Stimulated activated CD8-positive, alpha-beta memory T cell treated with anti-CD3 and anti-CD28 coated beads, Interleukin-7, amount 100 ng/mL, for 24 hours (primary cell): Measurements from ENCODE around the gene CYP4B1.

Source experiments
- DNase-seq: peaks from one replicate; pipeline ENCODE4 v3.0.0-alpha.2; 2020; ENCODE audit warnings: low read depth

The CYP4B1 gene

DNA sequence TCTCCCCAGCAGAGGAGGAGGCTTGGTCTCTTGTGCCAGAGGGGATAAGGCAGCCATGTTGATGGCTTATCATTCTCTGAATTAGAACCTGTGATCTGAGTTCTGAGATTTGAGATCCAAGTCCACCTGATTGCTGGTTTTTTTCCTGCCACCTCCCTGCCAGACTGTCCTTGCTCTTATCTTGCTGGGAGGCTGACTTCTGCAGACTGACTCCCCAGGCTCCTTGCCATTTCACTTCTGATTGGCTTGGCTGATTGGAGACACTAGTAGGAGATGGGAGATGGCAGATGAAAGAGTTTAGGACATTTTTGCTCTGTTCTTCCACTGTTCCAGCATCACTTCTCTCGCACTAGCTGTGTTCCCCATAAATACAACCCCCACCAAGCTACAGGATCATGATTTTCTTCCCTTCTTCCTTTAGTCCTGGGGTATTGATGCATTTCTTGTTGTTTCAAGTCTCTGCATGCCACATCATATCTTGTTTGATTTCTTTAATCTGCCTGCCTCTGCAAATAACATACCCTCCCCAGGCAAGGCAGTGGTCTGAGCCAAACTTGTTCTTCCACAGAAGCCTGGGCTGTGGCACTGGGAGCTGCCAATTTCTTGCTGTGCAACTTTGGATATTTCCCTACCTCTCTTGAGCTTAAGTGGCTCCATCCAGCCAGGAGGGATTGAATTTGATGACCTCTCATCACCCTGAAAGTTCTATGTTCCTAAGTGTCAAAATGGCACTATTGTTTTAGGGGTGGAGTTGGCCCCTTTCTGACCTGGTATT is 963 bp upstream of the CYP4B1 start:
- DNase-seq = no peak

DNA sequence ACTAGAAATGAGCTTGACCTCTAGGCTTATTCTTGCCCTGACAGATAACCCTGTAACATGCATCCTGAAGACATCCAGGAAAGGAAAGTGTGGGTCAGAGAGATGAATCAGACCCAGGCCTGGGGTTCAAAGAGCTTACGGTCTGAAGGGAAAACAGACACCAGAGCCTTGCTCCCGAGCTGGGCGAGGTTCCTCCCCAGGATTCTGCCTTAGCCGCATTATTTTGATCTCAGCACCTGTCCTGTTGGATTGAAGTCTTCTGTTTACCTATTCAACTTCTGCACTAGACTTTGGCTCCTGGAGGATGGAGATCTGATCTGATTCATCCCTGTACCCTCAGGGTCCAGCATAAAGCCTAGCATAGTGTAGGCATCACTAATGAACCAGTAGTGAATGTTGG is 1.9 kb downstream of the CYP4B1 start:
- no peak for DNase-seq

DNA sequence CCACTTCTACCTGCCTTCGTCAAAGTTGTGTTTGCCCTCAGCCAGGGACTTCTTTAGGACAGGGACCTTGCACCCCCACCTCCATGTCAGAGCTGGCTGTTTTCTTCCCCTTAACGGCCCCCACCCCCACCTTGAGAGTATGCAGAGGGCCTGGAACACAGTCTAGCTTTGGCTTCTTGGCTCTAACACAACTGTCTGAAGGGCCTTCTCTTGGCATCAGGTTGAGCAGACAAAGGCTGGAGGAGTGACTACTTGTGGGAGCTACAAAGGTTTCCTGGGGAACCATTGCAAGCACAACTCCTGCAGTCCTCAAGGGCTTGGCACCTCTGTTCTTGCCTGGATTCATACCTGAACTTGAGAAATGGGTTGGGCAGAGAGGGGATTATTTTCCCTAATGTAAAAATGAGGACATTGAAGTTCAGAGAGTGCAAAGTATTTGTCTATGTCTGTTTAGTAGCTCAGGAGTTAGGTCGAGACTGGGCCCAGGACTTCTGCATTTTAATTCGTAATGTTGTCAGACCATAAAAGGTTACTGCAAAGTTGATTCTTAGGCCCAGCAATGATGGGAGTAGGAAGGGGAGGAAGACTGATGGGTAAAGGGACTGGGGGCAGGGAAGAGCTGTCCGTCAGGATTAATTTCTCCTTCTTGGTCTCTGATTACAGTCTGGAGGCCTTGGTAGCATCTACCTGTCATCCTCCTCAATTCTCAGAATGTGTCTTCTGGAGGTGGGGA is 2.6 kb downstream of the CYP4B1 start:
- DNase-seq = no peak

DNA sequence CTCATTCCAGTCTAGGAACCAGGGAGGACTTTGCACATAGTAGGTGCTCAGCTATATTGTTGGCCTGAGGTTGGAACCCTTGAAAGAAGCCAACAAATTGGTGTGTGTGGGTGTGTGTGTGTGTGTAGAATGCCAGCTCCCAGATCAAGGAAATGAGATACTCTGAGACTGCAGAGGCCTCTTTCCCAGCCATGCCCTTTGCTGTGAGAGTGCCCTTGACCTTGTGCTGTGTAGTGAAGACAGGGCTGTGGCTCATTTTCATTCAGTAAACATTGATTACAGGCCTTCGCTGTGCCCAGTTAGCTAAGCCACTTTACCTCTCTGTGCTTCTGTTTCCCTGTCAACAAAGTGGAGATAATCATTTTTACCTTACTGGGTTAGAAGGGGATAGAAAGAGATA is 3.2 kb downstream of the CYP4B1 start:
- DNase-seq = no peak

DNA sequence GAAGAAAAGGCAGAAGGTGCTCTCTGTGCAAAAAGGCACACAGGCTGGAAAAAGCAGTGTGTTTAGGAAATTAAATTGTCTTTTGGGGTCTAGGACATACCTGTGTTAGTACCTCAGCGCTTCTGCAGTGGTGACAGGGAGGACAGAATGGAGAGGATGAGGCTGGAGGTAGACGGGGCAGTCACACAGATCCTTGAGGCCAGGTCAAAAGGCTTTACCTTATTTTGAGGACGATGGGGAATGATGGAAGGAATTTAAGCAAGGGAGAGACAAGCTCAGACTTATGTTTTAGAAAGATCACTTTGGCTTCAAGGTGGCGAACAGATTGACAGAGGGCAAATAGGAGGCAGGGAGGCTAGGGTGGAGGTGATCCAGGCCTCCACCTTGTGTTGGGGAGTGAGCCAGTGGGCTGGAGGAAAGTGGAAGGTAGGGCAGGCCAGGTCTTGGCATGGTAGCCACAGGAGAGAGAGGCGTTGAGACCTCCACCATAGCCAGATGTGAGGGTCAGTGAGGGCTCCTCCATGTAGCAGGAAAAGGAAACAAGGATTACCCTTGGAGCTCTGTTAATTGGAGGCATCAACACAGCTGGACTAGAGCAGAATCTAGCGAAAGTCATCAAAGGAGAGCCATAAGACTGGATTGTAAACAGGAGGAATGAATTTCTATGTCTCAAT is 4.2 kb downstream of the CYP4B1 start:
- no peak for DNase-seq

DNA sequence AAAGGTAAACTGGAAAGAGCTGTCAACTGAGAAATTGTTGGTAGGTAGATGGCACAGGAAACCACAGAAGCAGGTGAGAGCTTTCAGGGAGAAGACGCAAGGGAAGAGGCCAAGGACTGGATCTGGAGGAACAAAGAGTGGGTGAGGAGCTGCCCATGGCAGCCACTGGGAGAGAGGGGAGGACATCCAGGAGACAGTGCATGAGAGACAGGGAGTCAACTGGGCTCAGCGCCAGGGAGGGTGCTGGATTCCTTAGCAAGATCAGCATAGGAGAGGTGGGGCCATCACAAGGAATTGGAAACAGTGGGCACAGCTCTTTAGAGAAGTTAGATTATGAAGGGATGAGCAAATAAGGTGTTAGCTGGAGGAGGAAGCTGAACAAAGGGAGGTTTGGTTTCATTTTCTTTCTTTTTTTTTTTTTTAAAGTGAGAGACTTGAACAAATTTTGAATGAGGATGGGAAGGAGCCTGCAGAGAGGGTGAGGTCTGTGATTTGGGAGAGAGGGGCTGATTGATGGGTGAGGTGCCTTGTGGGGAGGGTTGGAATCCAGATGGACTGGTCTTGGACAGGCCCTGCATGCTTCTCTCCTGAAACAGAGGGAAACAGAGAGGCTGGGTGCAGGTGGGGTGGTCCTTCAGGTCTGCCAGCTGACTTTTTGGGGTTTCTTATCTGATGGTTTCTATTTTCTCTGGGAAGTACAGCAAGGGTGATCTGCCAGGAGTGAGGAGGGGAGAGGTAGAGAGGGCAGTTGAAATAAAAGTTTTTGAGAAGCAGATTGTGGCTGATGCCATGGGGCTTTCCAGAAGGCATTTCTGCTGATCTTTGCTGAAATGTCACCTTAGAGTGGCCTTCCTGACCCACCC is 5.4 kb downstream of the CYP4B1 start:
- DNase-seq = no peak

DNA sequence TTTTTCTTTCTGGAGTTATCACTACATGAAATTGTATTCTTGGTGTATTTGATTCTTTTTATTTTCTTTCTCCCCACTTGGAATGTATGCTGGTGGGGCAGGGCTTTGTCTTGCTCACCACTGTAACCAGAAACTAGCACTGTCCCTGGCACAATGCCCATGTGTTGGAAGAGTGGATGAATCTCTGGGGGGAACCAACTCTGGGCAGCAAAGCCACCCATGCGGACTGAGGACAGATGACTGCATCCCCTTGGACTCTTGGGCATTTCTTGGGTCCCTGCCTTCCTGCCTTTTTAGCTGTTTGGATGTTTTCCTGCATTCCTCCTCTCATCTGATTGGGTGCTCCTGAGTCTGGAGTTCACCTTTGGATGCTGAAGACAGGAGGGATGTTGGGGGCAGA is 6.1 kb downstream of the CYP4B1 start:
- no peak for DNase-seq

DNA sequence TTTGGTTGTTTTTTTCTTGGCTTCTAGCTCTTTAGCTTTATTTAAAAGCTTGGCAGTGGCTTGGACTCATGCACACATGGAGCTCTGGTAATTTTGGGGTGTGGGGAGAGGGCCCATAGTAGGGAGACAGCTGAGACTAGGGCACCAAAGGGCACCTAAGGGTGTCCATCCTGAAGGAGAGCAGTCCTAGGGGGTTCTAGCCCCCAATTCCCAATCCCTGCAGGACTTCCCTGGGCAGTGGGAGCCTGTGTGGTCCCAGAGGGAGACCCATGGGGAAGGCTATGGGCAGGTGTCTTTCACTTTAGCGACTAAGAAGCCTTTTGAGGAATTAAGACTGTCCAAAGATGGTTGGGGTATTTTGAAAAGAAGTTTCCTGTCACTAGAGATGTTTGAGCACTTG is 6.9 kb downstream of the CYP4B1 start:
- no peak for DNase-seq

DNA sequence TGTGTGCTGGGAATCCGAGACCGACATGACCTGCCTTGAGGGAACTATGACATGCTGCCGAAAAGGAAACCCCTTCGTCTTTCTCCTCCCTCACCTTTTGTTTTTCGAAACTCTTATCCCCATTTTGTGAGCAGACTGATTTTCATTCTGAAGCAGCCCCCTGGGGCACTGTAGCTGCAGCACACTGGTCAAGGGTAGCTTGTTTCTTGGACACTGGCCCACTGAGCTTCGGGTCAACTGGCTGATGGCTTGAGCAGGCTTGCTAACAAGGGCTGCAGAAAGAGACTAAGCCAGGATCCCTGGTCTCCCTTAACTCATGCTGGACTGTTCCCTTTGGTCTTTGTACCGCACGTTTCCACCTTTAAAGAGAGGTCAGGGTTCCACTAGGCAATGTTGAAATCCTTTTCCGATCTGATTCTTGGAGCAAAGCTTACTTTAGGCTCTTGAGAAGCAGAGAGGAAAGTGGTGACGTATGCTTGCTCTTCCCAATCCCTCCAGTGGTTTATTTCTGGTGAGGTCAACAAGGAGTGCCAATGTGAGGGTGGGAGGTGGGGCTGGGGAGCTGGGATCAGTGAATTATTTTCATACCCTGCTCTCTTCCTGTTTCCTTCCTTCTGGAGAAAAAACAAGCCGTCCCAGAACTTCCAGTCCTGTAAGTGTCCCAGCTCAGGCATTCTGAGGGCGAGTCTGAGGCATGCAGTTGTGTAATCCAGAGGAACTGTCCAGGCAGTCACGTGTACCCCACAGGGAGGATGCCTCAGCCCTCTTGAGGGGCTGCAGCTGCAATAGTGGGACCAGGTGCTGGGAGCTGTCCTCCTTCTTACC is 7.6 kb downstream of the CYP4B1 start:
- DNase-seq = no peak

DNA sequence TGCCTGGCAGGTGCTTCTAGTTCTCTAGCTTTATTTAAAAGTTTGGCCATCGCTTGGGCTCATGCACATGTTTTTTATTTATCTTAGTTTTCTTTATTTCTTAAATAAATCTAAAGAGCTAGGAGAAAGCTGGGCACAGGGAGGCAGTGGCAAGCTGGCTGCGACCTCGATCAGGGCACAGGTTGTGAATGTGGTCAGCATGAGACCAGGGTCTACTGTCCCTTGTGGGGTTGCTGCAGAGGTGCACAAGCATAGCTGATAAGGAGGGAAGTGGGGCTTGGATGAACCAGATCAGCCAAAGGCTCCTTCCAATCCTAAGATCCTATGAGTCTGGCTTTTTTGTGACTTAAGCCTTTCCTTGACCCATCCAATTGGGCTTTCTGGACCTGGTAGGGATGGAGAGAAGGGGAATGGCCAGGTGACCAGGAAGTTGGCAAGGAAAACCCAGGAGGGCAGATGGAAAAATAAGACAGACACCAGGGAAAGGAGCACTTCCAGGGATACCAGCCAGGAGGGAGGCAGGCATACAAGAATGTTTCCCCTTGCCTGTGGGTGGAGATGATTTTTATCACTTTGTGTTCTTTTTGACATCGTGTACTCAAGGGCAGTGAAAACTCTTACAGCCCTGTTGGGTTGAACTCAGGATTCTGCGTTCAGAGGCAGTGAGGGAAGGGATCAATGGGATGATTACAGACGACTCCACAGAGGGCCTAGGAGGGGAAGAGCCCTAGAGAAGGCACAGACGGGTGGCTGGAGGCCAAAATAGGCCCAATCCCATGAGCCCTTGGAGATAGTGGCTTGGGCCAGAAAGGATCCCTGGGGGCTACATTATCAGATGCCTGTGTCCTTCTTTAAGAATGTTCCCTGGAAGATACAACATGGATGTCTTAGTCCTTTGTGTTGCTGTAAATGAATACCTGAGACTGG is 8.5 kb downstream of the CYP4B1 start:
- DNase-seq = no peak

DNA sequence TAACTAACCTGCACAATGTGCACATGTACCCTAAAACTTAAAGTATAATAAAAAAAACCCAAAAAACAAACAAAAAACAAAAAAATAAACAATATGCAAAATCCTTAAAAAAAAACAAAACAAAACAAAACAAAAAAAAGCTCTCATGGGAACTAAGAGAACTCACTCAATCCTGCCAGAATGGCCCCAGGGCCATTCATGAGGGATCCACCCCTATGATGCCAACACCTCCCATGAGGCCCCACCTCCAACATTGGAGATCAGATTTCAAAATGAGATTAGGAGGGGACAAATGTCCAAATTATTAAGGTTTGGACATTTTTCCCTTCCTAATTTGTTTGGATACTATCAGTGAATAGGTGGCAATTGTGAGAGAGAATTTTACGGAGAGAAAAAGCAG is 10.2 kb downstream of the CYP4B1 start:
- DNase-seq = no peak

DNA sequence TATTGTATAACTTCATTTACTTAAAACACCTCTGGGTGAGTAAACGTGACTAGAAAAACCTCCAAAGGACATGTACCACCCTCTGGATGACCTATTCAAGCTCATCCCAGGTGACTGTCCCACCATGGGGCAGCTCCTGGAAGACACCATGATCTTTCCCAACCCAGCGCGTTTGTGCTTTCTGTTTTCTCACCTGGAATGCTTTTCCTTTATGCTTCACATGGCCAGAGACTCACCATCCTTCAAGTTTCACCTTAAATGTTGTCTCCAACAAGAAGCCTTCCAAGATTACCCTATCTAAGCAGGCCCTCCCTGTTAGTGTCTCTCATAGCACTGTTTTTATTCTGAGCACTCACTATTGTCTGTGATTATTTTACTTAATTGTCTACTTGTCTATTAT is 11.1 kb downstream of the CYP4B1 start:
- DNase-seq = no peak

DNA sequence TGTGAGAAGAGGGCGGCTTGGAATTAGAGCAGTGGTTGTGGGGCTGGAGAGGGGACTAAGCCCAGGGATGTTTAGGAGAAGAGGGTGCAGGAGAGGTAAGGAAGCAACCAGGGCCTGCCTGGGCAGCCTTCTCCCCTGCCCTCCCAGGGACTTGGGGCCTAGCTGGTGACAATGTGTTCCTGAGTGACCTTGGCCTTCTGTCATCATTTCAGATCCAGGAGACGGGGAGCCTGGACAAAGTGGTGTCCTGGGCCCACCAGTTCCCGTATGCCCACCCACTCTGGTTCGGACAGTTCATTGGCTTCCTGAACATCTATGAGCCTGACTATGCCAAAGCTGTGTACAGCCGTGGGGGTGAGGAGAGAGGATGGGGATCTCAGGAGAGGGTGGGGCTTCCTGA is 11.8 kb downstream of the CYP4B1 start:
- no peak for DNase-seq

DNA sequence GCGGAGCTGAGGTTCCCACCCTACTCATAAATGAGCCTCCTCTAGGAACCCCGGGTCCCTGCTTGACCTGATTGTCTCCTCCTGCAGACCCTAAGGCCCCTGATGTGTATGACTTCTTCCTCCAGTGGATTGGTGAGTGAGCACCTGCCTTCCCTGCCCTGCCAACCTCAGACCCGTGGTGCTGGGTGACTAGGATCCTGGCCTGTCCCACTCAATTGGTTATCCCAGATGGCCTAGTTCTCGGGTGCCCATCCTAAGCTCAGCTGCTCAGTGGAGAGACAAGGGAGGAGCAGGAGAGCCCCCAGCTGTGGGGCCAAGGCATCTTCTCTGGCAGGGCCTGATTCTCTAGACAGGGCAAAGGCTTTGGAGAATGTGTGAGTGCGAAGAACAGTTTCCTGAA is 12.2 kb downstream of the CYP4B1 start:
- no peak for DNase-seq

DNA sequence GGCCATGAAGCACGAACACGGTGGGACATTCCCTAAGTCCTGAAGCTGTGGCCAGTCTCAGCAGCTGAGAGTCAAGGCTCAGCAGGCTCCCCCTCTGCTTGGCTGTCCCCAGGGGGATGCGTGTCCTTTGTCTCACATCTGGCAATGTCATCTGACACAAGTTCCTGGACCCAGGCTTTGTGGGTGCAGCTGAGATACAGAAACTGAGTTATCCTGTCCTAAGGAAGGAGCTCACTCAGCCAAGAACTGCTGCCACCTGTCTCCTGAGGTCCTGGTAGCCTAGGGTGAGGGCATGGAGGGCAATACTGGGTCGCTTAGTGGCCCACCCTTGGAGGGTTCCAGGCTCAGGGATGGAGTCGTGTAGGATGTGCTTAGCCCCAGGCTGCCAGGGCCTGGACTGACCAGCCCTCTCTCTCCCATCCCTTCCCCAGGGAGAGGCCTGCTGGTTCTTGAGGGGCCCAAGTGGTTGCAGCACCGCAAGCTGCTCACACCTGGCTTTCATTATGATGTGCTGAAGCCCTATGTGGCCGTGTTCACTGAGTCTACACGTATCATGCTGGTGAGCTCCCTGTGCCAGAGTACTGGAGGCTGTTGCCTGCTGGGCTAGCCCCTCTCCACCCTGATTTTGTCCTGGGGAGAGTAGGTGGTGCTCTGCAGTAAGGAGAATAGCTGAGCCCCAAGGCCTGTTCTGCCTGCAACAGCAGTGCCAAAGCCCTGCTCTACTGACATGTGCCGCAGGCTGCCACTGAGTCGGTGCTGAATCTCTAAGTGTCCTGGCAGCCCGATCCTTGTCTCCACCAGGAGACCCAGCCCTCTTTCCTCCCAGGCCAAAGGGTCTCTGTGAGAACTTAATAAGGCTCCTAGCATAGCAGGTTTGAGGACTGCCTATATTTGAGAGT is 13.5 kb downstream of the CYP4B1 start:
- DNase-seq = no peak

DNA sequence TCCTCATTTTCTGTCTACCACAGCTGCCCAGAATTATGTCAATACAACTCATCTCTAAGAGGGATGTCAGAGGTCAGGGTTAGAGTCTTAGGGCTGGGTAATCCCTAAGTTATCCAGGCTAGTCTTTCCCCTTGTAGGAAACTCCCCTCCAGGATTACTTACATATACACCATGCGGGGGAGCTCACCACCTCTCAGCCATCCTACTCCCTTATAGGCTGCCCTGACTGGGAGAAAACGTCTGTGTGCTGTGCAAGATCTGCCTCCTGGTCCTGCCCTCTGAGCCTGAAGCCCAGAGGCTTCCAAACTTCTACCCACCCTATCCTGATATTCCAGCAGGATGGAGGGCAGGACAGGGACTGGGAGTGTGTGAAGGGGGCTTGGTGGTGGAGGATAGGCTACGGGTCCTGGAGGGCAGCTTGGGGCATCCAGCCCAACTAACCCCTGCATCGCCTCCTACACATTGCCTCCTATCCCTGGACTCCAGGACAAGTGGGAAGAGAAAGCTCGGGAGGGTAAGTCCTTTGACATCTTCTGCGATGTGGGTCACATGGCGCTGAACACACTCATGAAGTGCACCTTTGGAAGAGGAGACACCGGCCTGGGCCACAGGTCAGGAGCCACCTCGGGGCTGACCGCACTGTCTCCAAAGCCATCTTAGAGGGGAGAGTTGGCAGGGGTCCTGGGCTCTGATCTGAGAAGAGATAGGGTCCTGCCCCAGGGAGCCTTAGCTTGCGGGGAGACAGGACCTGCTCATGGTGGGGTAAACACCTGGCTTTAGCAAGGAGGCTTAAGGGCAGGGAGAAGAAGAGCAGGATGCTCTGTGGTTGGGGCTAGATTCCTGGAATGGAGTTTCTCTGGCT is 14.4 kb downstream of the CYP4B1 start:
- DNase-seq = no peak

DNA sequence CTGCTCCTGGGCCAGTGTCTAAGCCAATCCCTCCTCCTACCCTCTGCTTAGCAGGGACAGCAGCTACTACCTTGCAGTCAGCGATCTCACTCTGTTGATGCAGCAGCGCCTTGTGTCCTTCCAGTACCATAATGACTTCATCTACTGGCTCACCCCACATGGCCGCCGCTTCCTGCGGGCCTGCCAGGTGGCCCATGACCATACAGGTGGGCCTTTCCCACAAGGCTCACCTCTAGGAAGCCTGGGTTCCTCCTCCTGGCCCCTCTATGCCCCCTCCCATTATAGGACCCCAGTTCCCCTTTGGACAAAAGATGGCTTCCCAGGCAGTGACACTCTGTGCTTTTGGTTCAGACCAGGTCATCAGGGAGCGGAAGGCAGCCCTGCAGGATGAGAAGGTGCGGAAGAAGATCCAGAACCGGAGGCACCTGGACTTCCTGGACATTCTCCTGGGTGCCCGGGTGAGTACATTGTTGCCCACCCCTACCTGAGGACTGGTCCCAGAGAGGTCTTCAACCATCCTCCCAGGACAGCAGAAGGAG is 15.1 kb downstream of the CYP4B1 start:
- DNase-seq = no peak

DNA sequence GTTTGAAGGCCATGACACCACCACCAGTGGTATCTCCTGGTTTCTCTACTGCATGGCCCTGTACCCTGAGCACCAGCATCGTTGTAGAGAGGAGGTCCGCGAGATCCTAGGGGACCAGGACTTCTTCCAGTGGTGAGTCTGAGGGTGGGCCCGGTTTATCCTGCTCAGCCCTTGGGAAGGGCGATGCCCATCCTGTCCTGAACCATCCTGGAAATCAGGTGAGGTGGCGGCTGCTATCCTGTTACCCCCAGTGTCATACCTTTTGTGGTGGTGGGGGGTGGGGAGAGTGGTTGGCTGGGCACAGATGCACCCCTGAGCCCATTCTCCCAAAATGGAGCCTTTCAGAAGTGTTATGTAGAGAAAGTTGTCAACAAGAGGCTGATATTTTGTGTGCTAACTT is 16.3 kb downstream of the CYP4B1 start:
- no peak for DNase-seq
